Pancreas (tissue), 10 donors: Measurements from ENCODE around the gene FKBP1A. TPM values are rescaled to one million over a fixed set of nuclear protein-coding genes. Genes with fewer than 3 reads are reported as not detected.

ENCODE experiments used
- ATAC-seq, 4 donors: fragments of 200-7000 bp; cut with Tn5 transposase; one replicate each; pipeline versions ENCODE4 v1.8.0 to v1.9.1; 2020; ENCODE audit warnings: mild to moderate bottlenecking in 4 of 4, moderate library complexity in 4 of 4
- DNase-seq, 6 donors: peaks; one replicate each; pipeline ENCODE4 v3.0.0-alpha.2; 2020
- FAIRE-seq: peaks from 2 replicates; lab custom pipeline; 2012; peaks lifted over from hg19 to GRCh38; lab: Jason Lieb, UNC
- H3K27ac ChIP-seq, 4 donors: fragments of 200-600 bp; sonication (generic); 1 replicate in 3 of 4; 2 replicates in 1 of 4; pipeline versions ENCODE4 v1.5.0 to v1.8.0; 2020
- H3K27me3 ChIP-seq, 4 donors: fragments of 200-600 bp; one replicate each; pipeline ENCODE4 v1.8.0; 2021
- H3K36me3 ChIP-seq, 3 donors: fragments of 200-600 bp; sonication (generic) in 1 of 3; one replicate each; pipeline versions ENCODE4 v1.5.0 to v1.8.0; 2020 to 2021
- H3K4me1 ChIP-seq, 3 donors: fragments of 200-600 bp; one replicate each; pipeline ENCODE4 v1.8.0; 2021
- H3K4me3 ChIP-seq, 4 donors: fragments of 200-600 bp; sonication (generic) in 2 of 4; one replicate each; pipeline versions ENCODE4 v1.5.0 to v1.8.0; 2020 to 2021
- H3K9me3 ChIP-seq, 4 donors: fragments of 200-600 bp; one replicate each; pipeline ENCODE4 v1.8.0; 2021
- CTCF ChIP-seq, 4 donors: fragments of 200-600 bp; sonication (generic) in 3 of 4; IDR thresholded peaks; one replicate each; pipeline versions ENCODE4 v1.5.0 to v1.8.0; 2021; ENCODE audit warnings: antibody characterized with exemption in 4 of 4
- WGBS, 2 donors: extraction: QIAGEN DNeasy Blood & Tissue Kit; methylation state at CpG; one replicate each; pipeline ENCODE4 v1.1.7; 2013; 5-methylcytosine and 5-hydroxymethylcytosine counted together
- intact Hi-C, 3 donors: fragments of 100-400 bp; cut with DNase I; formaldehyde crosslinking; loops; one replicate each; pipeline versions ENCODE4 v1.11.1 to v1.14.2; 2022
- polyA plus RNA-seq, 2 donors: library from polyadenylated mRNA; stranded (reverse); fragments of 200-250 nt; gene quantifications; one replicate each; pipeline ENCODE4 v1.2.3, GENCODE V29; 2013
- total RNA-seq, 6 donors: library from RNA; stranded (reverse); fragmentation: NEBNext Ultra II Directional in 4 of 6; extraction: Animal tissue kit (Norgen Biotek cat#: 25700) in 4 of 6; gene quantifications; one replicate each; pipeline versions ENCODE4 v1.2.1 to v1.2.4, GENCODE V29; 2021 to 2023
- donor health status: healthy with polysubstance abuse.
- donor health status: DM: no; HTN: no; CAD: no; lungs with moderate emphysema.
- donor health status: DM: no; HTN: no; CAD: no.
- donor health status: control.
- donor health status: control.
- donor health status: Bipolar disorder and iron deficiency.
- donor health status: DM: yes; HTN: yes; CAD: no.
- donor health status: DM: no; HTN: no; CAD: no.
- donor health status: DM: no; HTN: no; CAD: no.
- donor health status: DM: yes; HTN: yes; CAD: no.

The FKBP1A gene
- total and polyA plus RNA-seq, 8 donors = 40.2 to 104 (median 67.3) TPM

- intact Hi-C loops = no loop called here
- DNase-seq = peak in 1 of 6 donors; percentile 8
- H3K27me3 ChIP-seq = no peaks in the 10 kb centered on the region
- FAIRE-seq = no peak
- H3K9me3 ChIP-seq = no peaks in the 10 kb centered on the region
- H3K4me1 ChIP-seq = peaks cover 24 to 25% (median 25%) of the 10 kb centered on the region in 3 donors
- no peak for ATAC-seq
- TF ChIP-seq CTCF (IDR thresholded peaks at IDR 0.05) = no peak
- H3K4me3 ChIP-seq = no peak overlapping the region
- H3K27ac ChIP-seq = peak overlapping the region in 1 of 4 donors; percentile 5
- H3K36me3 ChIP-seq = no peaks in the 10 kb centered on the region
- 68 to 76% methylated on average over 12 of the region's 12 CpGs for WGBS, 2 donors
These were observed 68.8 kb downstream of the FKBP1A start for GRCh38 chr20:1323830-1324597.

- FAIRE-seq = no peak
- no peak for ATAC-seq
- Histone ChIP-seq H3K9me3 (no peaks in the 10 kb centered on the region), H3K4me1 (peaks cover 17 to 22% (median 19%) of the 10 kb centered on the region in 3 donors), H3K27me3 (no peaks in the 10 kb centered on the region), H3K36me3 (no peaks in the 10 kb centered on the region), H3K4me3 (no peak overlapping the region), H3K27ac (peak overlapping the region in 2 of 4 donors; percentile 5 to 19)
- intact Hi-C loops = no loop called here
- no peak for DNase-seq
- WGBS, 2 donors = 66 to 72% methylated on average over 6 of the region's 6 CpGs
- TF ChIP-seq CTCF (IDR thresholded peaks at IDR 0.05) = no peak
These were observed 69.6 kb downstream of the FKBP1A start for GRCh38 chr20:1323256-1323655.

GRCh38 chr20:1322511-1323245 lies 70.2 kb downstream of the FKBP1A start:
- Histone ChIP-seq H3K9me3 (no peaks in the 10 kb centered on the region), H3K4me1 (peaks cover 12 to 16% (median 14%) of the 10 kb centered on the region in 3 donors), H3K27ac (peak overlapping the region in 2 of 4 donors; percentile 17 to 19), H3K36me3 (no peaks in the 10 kb centered on the region), H3K4me3 (no peak overlapping the region), H3K27me3 (no peaks in the 10 kb centered on the region)
- FAIRE-seq (no peak), ATAC-seq (no peak), DNase-seq (no peak)
- 84% methylated on average over 11 of the region's 11 CpGs for WGBS, 2 donors
- intact Hi-C loops = no loop called here
- TF ChIP-seq CTCF (IDR thresholded peaks at IDR 0.05) = no peak

- Histone ChIP-seq H3K4me1 (peaks cover 7 to 8% (median 7%) of the 10 kb centered on the region in 3 donors), H3K9me3 (no peaks in the 10 kb centered on the region), H3K27me3 (no peaks in the 10 kb centered on the region), H3K4me3 (no peak overlapping the region), H3K36me3 (no peaks in the 10 kb centered on the region), H3K27ac (no peak overlapping the region)
- DNase-seq = no peak
- TF ChIP-seq CTCF (IDR thresholded peaks at IDR 0.05) = no peak
- 12 to 25% methylated on average over 4 of the region's 4 CpGs for WGBS, 2 donors
- intact Hi-C loops = no loop called here
- no peak for ATAC-seq
- no peak for FAIRE-seq
These were observed 71.3 kb downstream of the FKBP1A start for GRCh38 chr20:1321654-1321939.
